ENCODE measurements around the gene DLL4.
"Not testable (repeated sequence)": the region's sequence is repeated elsewhere in the genome, so short reads cannot be mapped to it uniquely, and the experiment has no call there.

The DLL4 gene

GRCh38 chr15:40962317-40962716 is 33.2 kb downstream of the DLL4 start:
- not testable (repeated sequence) for H3K27ac ChIP-seq (ENCODE audit: low read depth, low read length, severe bottlenecking); H3K9me3 ChIP-seq (ENCODE audit: control insufficient read depth, low read length); H3K4me1 ChIP-seq (ENCODE audit: control insufficient read depth, insufficient read depth, low read length, poor library complexity, severe bottlenecking); H3K4me3 ChIP-seq (ENCODE audit: extremely low read depth, insufficient read depth, low read length, poor library complexity, severe bottlenecking); H3K36me3 ChIP-seq (ENCODE audit: control insufficient read depth, insufficient read depth, low read length)
- WGBS, 2 experiments (ENCODE audit: insufficient coverage in 2 of 2) = 94 to 96% methylated on average over 11 to 13 of the region's 14 CpGs

GRCh38 chr15:40963201-40963600 is 34.1 kb downstream of the DLL4 start:
- Histone ChIP-seq H3K9me3 (ENCODE audit: control insufficient read depth, low read length) (no peaks in the 10 kb centered on the region), H3K4me1 (ENCODE audit: control insufficient read depth, insufficient read depth, low read length, poor library complexity, severe bottlenecking) (peaks cover 5% of the 10 kb centered on the region), H3K36me3 (ENCODE audit: control insufficient read depth, insufficient read depth, low read length) (no peaks in the 10 kb centered on the region), H3K27ac (ENCODE audit: low read depth, low read length, severe bottlenecking) (no peak overlapping the region), H3K4me3 (ENCODE audit: extremely low read depth, insufficient read depth, low read length, poor library complexity, severe bottlenecking) (no peak overlapping the region)
- WGBS, 2 experiments (ENCODE audit: insufficient coverage in 2 of 2) = 90 to 92% methylated on average over 9 to 12 of the region's 12 CpGs

GRCh38 chr15:40964006-40964405 is 34.9 kb downstream of the DLL4 start:
- no peak overlapping the region for H3K27ac ChIP-seq (ENCODE audit: low read depth, low read length, severe bottlenecking)
- H3K36me3 ChIP-seq (ENCODE audit: control insufficient read depth, insufficient read depth, low read length) = no peaks in the 10 kb centered on the region
- H3K4me1 ChIP-seq (ENCODE audit: control insufficient read depth, insufficient read depth, low read length, poor library complexity, severe bottlenecking) = peaks cover 5% of the 10 kb centered on the region
- 89 to 100% methylated on average over 1 to 4 of the region's 8 CpGs for WGBS, 2 experiments (ENCODE audit: insufficient coverage in 2 of 2)
- H3K4me3 ChIP-seq (ENCODE audit: extremely low read depth, insufficient read depth, low read length, poor library complexity, severe bottlenecking) = no peak overlapping the region
- no peaks in the 10 kb centered on the region for H3K9me3 ChIP-seq (ENCODE audit: control insufficient read depth, low read length)

GRCh38 chr15:40964634-40965033 is 35.5 kb downstream of the DLL4 start:
- peaks cover 4% of the 10 kb centered on the region for H3K4me1 ChIP-seq (ENCODE audit: control insufficient read depth, insufficient read depth, low read length, poor library complexity, severe bottlenecking)
- no peak overlapping the region for H3K27ac ChIP-seq (ENCODE audit: low read depth, low read length, severe bottlenecking)
- 82 to 97% methylated on average over 9 to 13 of the region's 13 CpGs for WGBS, 2 experiments (ENCODE audit: insufficient coverage in 2 of 2)
- no peaks in the 10 kb centered on the region for H3K36me3 ChIP-seq (ENCODE audit: control insufficient read depth, insufficient read depth, low read length)
- H3K4me3 ChIP-seq (ENCODE audit: extremely low read depth, insufficient read depth, low read length, poor library complexity, severe bottlenecking) = no peak overlapping the region
- H3K9me3 ChIP-seq (ENCODE audit: control insufficient read depth, low read length) = no peaks in the 10 kb centered on the region

- no peaks in the 10 kb centered on the region for H3K36me3 ChIP-seq (ENCODE audit: control insufficient read depth, insufficient read depth, low read length)
- H3K9me3 ChIP-seq (ENCODE audit: control insufficient read depth, low read length) = no peaks in the 10 kb centered on the region
- 59 to 68% methylated on average over 3 to 5 of the region's 7 CpGs for WGBS, 2 experiments (ENCODE audit: insufficient coverage in 2 of 2)
- no peak overlapping the region for H3K4me3 ChIP-seq (ENCODE audit: extremely low read depth, insufficient read depth, low read length, poor library complexity, severe bottlenecking)
- H3K27ac ChIP-seq (ENCODE audit: low read depth, low read length, severe bottlenecking) = no peak overlapping the region
- H3K4me1 ChIP-seq (ENCODE audit: control insufficient read depth, insufficient read depth, low read length, poor library complexity, severe bottlenecking) = peaks cover 2% of the 10 kb centered on the region
Measured at GRCh38 chr15:40968290-40969085, 39.3 kb downstream of the DLL4 start.

- Histone ChIP-seq H3K36me3 (ENCODE audit: control insufficient read depth, insufficient read depth, low read length) (peaks cover 8% of the 10 kb centered on the region), H3K9me3 (ENCODE audit: control insufficient read depth, low read length) (no peaks in the 10 kb centered on the region), H3K27ac (ENCODE audit: low read depth, low read length, severe bottlenecking) (no peak overlapping the region), H3K4me3 (ENCODE audit: extremely low read depth, insufficient read depth, low read length, poor library complexity, severe bottlenecking) (no peak overlapping the region), H3K4me1 (ENCODE audit: control insufficient read depth, insufficient read depth, low read length, poor library complexity, severe bottlenecking) (peaks cover 2% of the 10 kb centered on the region)
- 91 to 95% methylated on average over 7 of the region's 8 CpGs for WGBS, 2 experiments (ENCODE audit: insufficient coverage in 2 of 2)
Measured at GRCh38 chr15:40969363-40969762, 40.2 kb downstream of the DLL4 start.

GRCh38 chr15:40974879-40975278 is 45.7 kb downstream of the DLL4 start:
- Histone ChIP-seq H3K9me3 (ENCODE audit: control insufficient read depth, low read length) (no peaks in the 10 kb centered on the region), H3K4me3 (ENCODE audit: extremely low read depth, insufficient read depth, low read length, poor library complexity, severe bottlenecking) (no peak overlapping the region), H3K36me3 (ENCODE audit: control insufficient read depth, insufficient read depth, low read length) (peaks cover 49% of the 10 kb centered on the region), H3K27ac (ENCODE audit: low read depth, low read length, severe bottlenecking) (no peak overlapping the region), H3K4me1 (ENCODE audit: control insufficient read depth, insufficient read depth, low read length, poor library complexity, severe bottlenecking) (no peaks in the 10 kb centered on the region)
- 60 to 93% methylated on average over 1 to 4 of the region's 4 CpGs for WGBS, 2 experiments (ENCODE audit: insufficient coverage in 2 of 2)

- no peaks in the 10 kb centered on the region for H3K9me3 ChIP-seq (ENCODE audit: control insufficient read depth, low read length)
- H3K4me3 ChIP-seq (ENCODE audit: extremely low read depth, insufficient read depth, low read length, poor library complexity, severe bottlenecking) = no peak overlapping the region
- H3K36me3 ChIP-seq (ENCODE audit: control insufficient read depth, insufficient read depth, low read length) = peaks cover 68% of the 10 kb centered on the region
- 98 to 99% methylated on average over 7 of the region's 7 CpGs for WGBS, 2 experiments (ENCODE audit: insufficient coverage in 2 of 2)
- H3K27ac ChIP-seq (ENCODE audit: low read depth, low read length, severe bottlenecking) = no peak overlapping the region
- H3K4me1 ChIP-seq (ENCODE audit: control insufficient read depth, insufficient read depth, low read length, poor library complexity, severe bottlenecking) = peaks cover under 1% of the 10 kb centered on the region
Measured at GRCh38 chr15:40976819-40977218, 47.7 kb downstream of the DLL4 start.

- Histone ChIP-seq H3K4me3 (ENCODE audit: extremely low read depth, insufficient read depth, low read length, poor library complexity, severe bottlenecking) (no peak overlapping the region), H3K36me3 (ENCODE audit: control insufficient read depth, insufficient read depth, low read length) (peaks cover 81% of the 10 kb centered on the region), H3K4me1 (ENCODE audit: control insufficient read depth, insufficient read depth, low read length, poor library complexity, severe bottlenecking) (peaks cover 11% of the 10 kb centered on the region), H3K27ac (ENCODE audit: low read depth, low read length, severe bottlenecking) (no peak overlapping the region), H3K9me3 (ENCODE audit: control insufficient read depth, low read length) (no peaks in the 10 kb centered on the region)
- WGBS, 2 experiments (ENCODE audit: insufficient coverage in 2 of 2) = 92 to 96% methylated on average over 2 of the region's 2 CpGs
Measured at GRCh38 chr15:40978141-40978540, 49.0 kb downstream of the DLL4 start.

GRCh38 chr15:40978562-40978961 is 49.4 kb downstream of the DLL4 start:
- H3K36me3 ChIP-seq (ENCODE audit: control insufficient read depth, insufficient read depth, low read length) = peaks cover 85% of the 10 kb centered on the region
- 91 to 100% methylated on average over 3 to 4 of the region's 4 CpGs for WGBS, 2 experiments (ENCODE audit: insufficient coverage in 2 of 2)
- H3K9me3 ChIP-seq (ENCODE audit: control insufficient read depth, low read length) = no peaks in the 10 kb centered on the region
- no peak overlapping the region for H3K27ac ChIP-seq (ENCODE audit: low read depth, low read length, severe bottlenecking)
- H3K4me1 ChIP-seq (ENCODE audit: control insufficient read depth, insufficient read depth, low read length, poor library complexity, severe bottlenecking) = peaks cover 15% of the 10 kb centered on the region
- no peak overlapping the region for H3K4me3 ChIP-seq (ENCODE audit: extremely low read depth, insufficient read depth, low read length, poor library complexity, severe bottlenecking)

GRCh38 chr15:40981186-40981585 is 52.0 kb downstream of the DLL4 start:
- H3K9me3 ChIP-seq (ENCODE audit: control insufficient read depth, low read length) = no peaks in the 10 kb centered on the region
- peaks cover 95% of the 10 kb centered on the region for H3K36me3 ChIP-seq (ENCODE audit: control insufficient read depth, insufficient read depth, low read length)
- no peak overlapping the region for H3K4me3 ChIP-seq (ENCODE audit: extremely low read depth, insufficient read depth, low read length, poor library complexity, severe bottlenecking)
- 88 to 100% methylated on average over 1 of the region's 3 CpGs for WGBS, 2 experiments (ENCODE audit: insufficient coverage in 2 of 2)
- H3K27ac ChIP-seq (ENCODE audit: low read depth, low read length, severe bottlenecking) = no peak overlapping the region
- H3K4me1 ChIP-seq (ENCODE audit: control insufficient read depth, insufficient read depth, low read length, poor library complexity, severe bottlenecking) = peaks cover 27% of the 10 kb centered on the region
